NCI-H748 (cell line): ENCODE measurements around the gene EIF4G1.

Experiments used
- DNase-seq: peaks from one replicate; lab custom pipeline; 2025; ENCODE audit not compliant: unreplicated experiment; lab: John Stamatoyannopoulos, UW

Gene EIF4G1

GRCh38 chr3:184349563-184350470 lies 35.4 kb downstream of the EIF4G1 start:
- no peak for DNase-seq

- no peak for DNase-seq
These were observed 36.2 kb downstream of the EIF4G1 start for GRCh38 chr3:184350618-184351017.

DNA sequence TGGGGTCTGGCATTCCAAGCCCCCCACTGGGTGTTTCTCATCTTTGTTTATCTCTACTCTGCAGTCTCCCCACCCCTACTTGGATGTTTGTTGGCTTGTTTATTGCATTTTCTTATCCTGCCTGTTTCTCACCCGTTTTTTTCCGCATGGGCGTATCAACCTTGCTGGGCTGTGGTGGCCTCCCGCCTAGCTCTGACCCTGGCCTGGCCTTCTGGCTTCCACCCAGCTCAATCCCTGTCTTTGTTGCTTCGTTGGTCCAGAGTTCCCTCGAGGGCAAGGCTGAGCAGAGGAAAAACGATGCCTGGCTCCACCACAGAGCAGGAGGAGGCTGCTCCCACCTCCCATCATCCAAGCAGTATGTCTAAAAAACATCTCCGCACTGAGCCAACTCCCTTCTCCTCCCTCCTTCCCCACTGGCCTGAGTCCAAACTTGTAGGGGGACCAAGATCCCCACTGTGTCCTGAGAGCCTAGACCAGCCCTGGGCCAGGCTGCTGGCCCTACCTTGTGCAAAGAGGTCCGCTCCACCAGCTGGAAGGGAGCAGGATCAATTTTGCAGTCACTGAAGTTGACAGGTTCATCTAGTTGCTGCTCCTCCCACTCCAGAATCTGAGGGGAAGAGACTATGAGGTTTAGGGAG lies 37.2 kb downstream of the EIF4G1 start:
- no peak for DNase-seq

DNA sequence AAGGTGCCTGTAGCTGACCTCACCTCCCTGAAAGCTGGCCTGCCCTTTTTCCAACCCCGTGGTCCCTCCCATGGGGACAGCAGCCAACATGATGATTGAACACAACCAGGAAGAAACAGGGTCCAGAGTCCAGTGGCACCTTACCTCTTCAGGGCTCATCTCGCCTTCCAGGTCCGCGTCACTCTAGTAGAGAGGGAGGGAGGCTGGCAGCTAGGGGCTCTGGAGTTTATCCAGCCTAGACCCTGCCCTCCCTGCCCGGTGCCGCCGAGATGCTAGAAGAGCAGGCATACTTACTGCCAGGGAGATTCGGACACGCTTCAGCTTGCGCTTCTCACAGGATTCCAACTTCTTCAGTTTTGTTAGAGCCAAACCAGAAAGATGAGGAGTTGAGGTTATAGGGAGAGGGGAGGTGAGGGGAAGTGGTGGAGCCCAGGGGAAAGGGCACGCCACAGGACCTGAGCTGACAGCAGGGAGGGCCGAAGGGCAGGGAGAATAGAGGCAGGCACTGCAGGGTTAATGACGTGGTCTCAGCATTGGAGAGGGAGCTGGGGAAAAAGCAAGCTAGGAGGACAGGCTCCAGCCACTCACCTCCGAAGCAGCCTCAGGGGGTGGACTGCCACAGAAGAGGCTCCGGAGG lies 37.9 kb downstream of the EIF4G1 start:
- no peak for DNase-seq

DNA sequence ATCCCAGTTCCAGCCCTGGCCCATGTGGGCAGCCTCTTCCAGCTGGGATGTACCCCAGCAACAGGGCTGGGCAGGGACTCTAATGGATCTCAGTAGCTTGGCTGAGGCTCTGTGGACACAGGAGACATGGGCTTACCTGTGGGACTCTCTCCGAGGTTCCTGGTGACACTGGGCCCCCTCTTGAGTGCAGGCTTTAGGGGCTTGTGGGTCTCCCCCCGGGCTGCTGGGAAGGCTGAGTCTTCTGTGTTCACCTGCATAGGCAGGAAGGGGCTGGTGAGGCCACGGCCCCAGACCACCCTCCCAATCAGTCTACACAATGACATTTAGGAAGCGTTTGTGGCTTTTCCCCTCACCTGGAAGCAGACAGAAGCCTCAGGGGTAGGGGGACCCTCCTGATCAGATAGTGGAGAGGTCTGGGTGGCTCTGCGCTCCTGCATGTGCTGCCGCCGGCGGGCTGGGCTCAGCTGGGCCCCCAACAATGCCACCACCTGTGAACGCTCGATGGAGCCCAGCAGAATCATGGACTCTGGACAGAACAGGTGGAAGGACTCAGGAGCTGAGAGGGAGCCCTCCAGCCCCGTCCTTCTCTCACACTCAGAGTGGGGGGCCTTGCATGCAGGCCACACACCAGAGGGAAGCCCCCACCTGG lies 38.6 kb downstream of the EIF4G1 start:
- no peak for DNase-seq

DNA sequence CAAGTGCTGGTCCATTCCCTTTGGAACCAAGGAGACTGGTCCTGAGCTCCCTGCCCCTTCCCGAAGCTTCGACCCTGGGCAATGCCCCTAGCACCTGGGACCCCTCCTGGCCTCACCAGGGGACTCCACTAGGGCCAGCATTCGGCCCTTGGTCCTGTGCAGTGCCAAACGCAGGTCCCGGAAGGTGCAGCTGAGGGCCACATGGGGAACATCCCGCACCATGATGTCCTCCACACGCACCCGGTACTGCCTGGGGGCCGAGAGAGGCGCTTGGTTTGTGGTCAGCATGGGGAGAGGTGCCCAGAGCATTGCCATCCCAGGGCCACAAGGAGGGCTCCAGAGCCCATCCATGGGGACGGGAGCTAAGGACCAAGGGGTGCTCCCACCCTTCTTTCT lies 39.1 kb downstream of the EIF4G1 start:
- no peak for DNase-seq

DNA sequence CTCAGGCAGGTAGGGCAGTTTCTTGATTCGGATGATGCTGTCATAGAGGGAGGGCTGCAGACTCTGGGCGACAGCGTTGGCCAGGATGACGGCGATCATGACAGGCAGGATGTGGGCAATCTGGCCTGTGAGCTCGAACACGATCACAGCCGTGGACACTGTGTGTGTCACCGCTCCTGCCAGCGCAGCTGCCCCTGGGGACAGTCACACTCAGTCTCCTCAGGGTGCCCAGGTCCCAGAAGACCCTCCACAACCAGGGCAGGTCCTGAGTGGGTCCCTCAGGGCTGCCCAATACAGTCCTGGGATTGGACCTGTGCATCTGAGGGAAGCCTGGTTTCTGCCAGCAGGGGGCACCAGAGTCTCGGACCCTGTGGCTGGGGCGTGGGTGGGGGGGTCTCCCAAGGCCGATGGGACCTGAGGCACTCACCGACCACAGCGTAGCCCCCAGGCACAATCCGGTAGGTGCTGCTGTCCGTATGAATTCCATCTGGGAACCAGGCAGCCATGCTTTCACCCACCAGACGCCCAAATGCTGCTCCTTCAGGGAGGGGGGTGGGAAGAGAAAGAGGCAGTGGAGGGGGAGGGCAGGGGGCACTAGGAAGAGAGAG lies 39.8 kb downstream of the EIF4G1 start:
- peak; percentile 4 for DNase-seq

DNA sequence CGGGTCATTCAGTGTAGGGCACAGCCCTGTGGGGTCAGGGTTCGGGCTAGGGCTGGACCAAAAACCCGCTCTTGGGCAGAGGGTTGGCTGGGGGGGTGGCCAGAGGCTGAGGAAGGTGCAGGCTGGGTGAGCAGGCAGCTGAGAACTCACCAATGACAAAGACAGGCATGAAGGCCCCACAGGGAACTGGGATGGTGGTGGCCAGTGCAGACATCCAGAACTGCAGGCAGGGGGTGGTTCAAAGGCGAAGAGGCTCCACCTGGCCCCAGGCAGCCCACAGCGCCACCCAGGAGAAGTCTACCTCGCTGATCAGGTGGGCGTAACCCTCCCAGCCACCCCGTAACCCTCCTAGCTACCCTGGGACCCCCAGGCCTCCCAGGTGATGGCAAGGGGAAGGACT lies 40.3 kb downstream of the EIF4G1 start:
- no peak for DNase-seq

GRCh38 chr3:184355261-184356040 lies 41.0 kb downstream of the EIF4G1 start:
- DNase-seq: no peak

GRCh38 chr3:184357248-184358123 lies 43.1 kb downstream of the EIF4G1 start:
- no peak for DNase-seq

DNA sequence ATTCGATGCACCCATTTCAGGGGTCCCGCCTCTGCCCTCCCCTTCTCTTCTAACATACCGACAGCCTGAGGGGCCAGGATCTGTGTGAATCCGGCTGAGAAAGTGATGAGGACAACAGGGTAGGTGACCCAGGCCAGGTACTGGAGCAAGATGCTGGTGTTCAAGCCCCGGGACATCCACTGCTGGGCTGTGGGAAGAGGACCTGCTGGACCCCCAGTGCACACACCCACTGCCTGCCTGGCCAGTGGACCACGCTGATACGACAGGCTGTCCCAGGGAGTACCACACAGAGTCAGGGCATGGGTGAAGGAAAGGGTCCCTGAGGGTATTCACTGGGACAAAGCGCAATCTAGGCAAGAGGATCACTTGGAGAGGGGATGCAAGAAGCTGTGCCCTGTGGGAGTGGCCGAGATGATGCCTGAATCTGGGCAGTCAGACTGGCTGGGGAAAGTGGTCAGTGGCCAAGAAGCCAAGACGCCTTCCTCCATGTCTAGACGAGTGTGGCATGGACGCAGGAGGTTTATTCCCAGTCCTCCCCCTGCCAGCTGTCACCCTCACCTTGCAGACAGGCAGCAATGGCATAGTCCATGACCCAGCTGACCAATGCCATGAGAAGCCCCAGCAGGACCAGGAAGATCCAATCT lies 43.8 kb downstream of the EIF4G1 start:
- DNase-seq: no peak

GRCh38 chr3:184358921-184359350 lies 44.5 kb downstream of the EIF4G1 start:
- DNase-seq: no peak

DNA sequence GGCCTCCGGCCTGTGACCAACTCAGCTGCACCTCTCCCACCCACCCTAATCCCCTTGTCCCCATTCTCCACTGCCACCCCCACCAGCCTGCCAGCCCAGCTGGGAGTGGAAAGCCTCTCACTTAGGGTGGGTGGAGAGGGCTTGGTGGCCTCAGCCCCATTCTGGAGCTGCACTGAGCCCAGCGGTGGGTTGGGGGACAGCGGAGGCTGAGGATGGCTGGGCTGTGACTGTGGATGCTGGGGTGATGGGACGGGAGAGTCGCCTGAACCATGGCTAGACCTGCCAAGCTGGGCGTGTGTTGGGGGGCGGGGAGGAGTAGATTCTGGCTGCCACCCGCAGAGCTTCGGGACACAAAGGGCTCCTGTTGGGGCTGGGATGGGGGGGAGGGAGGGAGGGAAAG lies 45.2 kb downstream of the EIF4G1 start:
- no peak for DNase-seq

DNA sequence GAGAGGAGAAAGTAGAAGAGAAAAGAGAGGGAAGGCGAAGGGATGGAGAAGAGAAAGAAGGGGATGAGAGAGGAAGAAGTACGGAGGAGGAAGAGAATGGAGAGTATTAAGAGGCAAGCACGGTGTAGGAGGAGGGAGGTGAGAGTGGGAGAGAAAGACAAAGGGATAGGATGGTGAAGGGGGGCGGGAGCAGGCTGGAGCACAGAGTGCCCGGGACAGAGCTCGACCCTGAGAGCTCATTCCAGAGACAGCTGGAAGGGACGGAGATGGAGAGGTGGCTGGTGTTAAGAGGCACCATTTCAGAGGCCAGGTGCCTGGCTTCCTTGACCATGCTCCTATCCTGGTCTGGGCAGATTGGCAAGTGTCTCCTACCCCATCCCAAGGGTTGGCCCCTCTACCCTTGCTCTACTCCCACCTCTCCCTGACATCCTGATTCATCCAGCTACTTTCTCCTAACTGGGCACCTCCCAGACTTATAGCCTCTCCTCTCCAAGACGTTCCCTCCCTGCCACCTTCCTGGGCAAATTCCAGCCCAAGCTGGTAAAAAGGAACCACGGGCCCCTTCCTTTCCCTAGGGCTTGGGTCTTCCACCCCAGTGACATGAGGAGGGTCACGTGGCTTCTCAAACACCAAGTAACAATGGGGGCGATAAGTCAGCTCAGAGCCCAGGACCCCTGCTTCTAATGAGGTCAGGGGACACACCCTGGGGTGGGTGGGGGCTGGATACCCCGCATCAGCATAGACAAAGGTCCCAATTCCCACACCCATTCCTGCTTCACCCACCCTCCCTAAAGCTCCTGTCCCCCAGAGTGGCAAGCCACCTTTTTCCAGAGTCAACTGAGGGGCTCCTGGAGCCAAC lies 45.9 kb downstream of the EIF4G1 start:
- no peak for DNase-seq

- no peak for DNase-seq
These were observed 46.6 kb downstream of the EIF4G1 start for GRCh38 chr3:184360929-184361531.

- peak; percentile 60 for DNase-seq
These were observed 47.1 kb downstream of the EIF4G1 start, which contains the start of the genes CLCN2 and POLR2H for GRCh38 chr3:184361532-184361931. TSS of gene CLCN2 (minus strand) at chr3:184361605. CDS start at chr3:184361479, 126 bp downstream. TSS of gene POLR2H (plus strand) at chr3:184361710. CDS start at chr3:184363493, 1,783 bp downstream.
